ENCODE results near the gene RASL10B.

DNA sequence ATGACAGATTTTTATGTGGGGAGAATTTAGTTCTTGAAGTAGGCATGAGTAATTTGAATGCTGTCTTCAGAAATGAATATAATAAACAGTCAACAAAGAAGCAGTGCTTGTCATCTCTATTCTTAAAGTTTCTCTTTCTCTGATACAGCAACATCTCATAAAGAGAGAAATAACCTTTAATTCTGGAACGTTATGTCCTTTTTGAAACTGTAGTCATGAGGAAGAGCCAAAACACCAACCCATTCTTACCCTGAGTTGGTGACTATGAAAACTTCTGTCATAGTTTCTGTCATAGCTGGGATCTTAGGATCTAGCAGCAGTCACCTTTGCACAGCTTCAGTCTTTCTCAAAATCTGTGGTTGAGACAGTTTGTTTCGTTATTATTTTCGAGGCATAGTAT lies 15.3 kb upstream of the RASL10B start:
- TF ChIP-seq, protein P1, sequence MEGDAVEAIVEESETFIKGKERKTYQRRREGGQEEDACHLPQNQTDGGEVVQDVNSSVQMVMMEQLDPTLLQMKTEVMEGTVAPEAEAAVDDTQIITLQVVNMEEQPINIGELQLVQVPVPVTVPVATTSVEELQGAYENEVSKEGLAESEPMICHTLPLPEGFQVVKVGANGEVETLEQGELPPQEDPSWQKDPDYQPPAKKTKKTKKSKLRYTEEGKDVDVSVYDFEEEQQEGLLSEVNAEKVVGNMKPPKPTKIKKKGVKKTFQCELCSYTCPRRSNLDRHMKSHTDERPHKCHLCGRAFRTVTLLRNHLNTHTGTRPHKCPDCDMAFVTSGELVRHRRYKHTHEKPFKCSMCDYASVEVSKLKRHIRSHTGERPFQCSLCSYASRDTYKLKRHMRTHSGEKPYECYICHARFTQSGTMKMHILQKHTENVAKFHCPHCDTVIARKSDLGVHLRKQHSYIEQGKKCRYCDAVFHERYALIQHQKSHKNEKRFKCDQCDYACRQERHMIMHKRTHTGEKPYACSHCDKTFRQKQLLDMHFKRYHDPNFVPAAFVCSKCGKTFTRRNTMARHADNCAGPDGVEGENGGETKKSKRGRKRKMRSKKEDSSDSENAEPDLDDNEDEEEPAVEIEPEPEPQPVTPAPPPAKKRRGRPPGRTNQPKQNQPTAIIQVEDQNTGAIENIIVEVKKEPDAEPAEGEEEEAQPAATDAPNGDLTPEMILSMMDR (conservative IDR thresholded peaks at IDR 0.05; ENCODE audit: low read length), result no peak
- no peak for TF ChIP-seq EZH2phosphoT487 (IDR thresholded peaks at IDR 0.05; ENCODE audit: borderline replicate concordance, low read depth, low read length)

Measured in OCI-LY7 (cell line).